WTC11 (cell line): ENCODE measurements around the gene TRIM9. TPM values are rescaled to one million over a fixed set of nuclear protein-coding genes. Genes with fewer than 3 reads are reported as not detected.

Source experiments
- ATAC-seq: fragments of 200-7000 bp; cut with Tn5 transposase; 2 replicates; pipeline ENCODE4 v1.10.0; 2021; ENCODE audit warnings: mild to moderate bottlenecking, moderate library complexity
- CTCF ChIA-PET: fragments of 300-600 bp; sonication (Branson Sonifier 250); formaldehyde crosslinking; loops from one replicate; lab custom pipeline; 2021; ENCODE audit warnings: antibody characterized with exemption; lab: Charles Lee
- POLR2A ChIA-PET: fragments of 350-600 bp; sonication (Branson Sonifier 250); formaldehyde crosslinking; loops from one replicate; lab custom pipeline; 2021; ENCODE audit warnings: antibody characterized with exemption; lab: Charles Lee
- DNase-seq: peaks from one replicate; pipeline ENCODE4 v3.0.0; 2021; ENCODE audit warnings: low spot score
- H3K27ac Mint-ChIP-seq: 2 replicates; pipeline ENCODE4 v1.8.0; 2021; ENCODE audit warnings: mixed read lengths
- H3K27me3 Mint-ChIP-seq: 2 replicates; pipeline ENCODE4 v1.8.0; 2021; ENCODE audit warnings: low read depth, mild to moderate bottlenecking, moderate library complexity, mixed read lengths
- H3K36me3 Mint-ChIP-seq: 2 replicates; pipeline ENCODE4 v1.8.0; 2021; ENCODE audit warnings: mixed read lengths
- H3K4me1 Mint-ChIP-seq: 2 replicates; pipeline ENCODE4 v1.8.0; 2022; ENCODE audit warnings: mixed read lengths
- H3K4me3 Mint-ChIP-seq: 2 replicates; pipeline ENCODE4 v1.8.0; 2021; ENCODE audit warnings: mild to moderate bottlenecking, moderate library complexity, mixed read lengths
- H3K9me3 Mint-ChIP-seq: 2 replicates; pipeline ENCODE4 v1.8.0; 2021; ENCODE audit warnings: mixed read lengths
- ATF1 ChIP-seq: sonication (generic); formaldehyde crosslinking; IDR thresholded peaks from 2 replicates; pipeline ENCODE4 v1.8.1; 2023; ENCODE audit warnings: mild to moderate bottlenecking, moderate library complexity, missing genetic modification reagents
- ERG ChIP-seq: fragments of 250-450 bp; sonication (Bioruptor Pico); IDR thresholded peaks from 2 replicates; pipeline ENCODE4 v1.8.0; 2021; ENCODE audit warnings: mild to moderate bottlenecking
- ETV6 ChIP-seq: sonication (generic); formaldehyde crosslinking; IDR thresholded peaks from 2 replicates; pipeline ENCODE4 v1.8.1; 2022; ENCODE audit warnings: mild to moderate bottlenecking, missing genetic modification reagents
- FOXK1 ChIP-seq: sonication (generic); formaldehyde crosslinking; IDR thresholded peaks from 2 replicates; pipeline ENCODE4 v1.8.0; 2022; ENCODE audit warnings: mild to moderate bottlenecking, moderate library complexity, missing genetic modification reagents
- GRHL2 ChIP-seq: fragments of 250-450 bp; sonication (Bioruptor Pico); IDR thresholded peaks from 2 replicates; pipeline ENCODE4 v1.8.0; 2022; ENCODE audit warnings: mild to moderate bottlenecking, moderate library complexity; ENCODE audit not compliant: insufficient replicate concordance, severe bottlenecking
- JAZF1 ChIP-seq: fragments of 250-450 bp; sonication (Bioruptor Pico); IDR thresholded peaks from 2 replicates; pipeline ENCODE4 v1.9.0; 2021; ENCODE audit warnings: moderate library complexity, mild to moderate bottlenecking, inconsistent platforms
- JUN ChIP-seq: sonication (generic); formaldehyde crosslinking; IDR thresholded peaks from 2 replicates; pipeline ENCODE4 v1.8.0; 2023; ENCODE audit warnings: mild to moderate bottlenecking, missing genetic modification reagents
- KAT7 ChIP-seq: sonication (generic); formaldehyde crosslinking; IDR thresholded peaks from 2 replicates; pipeline ENCODE4 v1.8.1; 2023; ENCODE audit warnings: missing genetic modification reagents, mild to moderate bottlenecking, borderline replicate concordance
- MXD4 ChIP-seq: fragments of 250-450 bp; sonication (Bioruptor Pico); IDR thresholded peaks from 2 replicates; pipeline ENCODE4 v1.8.0; 2021; ENCODE audit warnings: mild to moderate bottlenecking, moderate library complexity, borderline replicate concordance
- MYBL2 ChIP-seq: sonication (generic); formaldehyde crosslinking; IDR thresholded peaks from 2 replicates; pipeline ENCODE4 v1.8.1; 2023; ENCODE audit warnings: mild to moderate bottlenecking, moderate library complexity, missing genetic modification reagents
- PRRX2 ChIP-seq: fragments of 250-450 bp; sonication (Bioruptor Pico); IDR thresholded peaks from 2 replicates; pipeline ENCODE4 v1.8.0; 2021; ENCODE audit warnings: mild to moderate bottlenecking
- SMAD3 ChIP-seq: sonication (generic); formaldehyde crosslinking; IDR thresholded peaks from 2 replicates; pipeline ENCODE4 v1.8.0; 2022; ENCODE audit warnings: missing genetic modification reagents, mild to moderate bottlenecking, borderline replicate concordance
- ZNF138 ChIP-seq: sonication (generic); formaldehyde crosslinking; conservative IDR thresholded peaks from 2 replicates; pipeline ENCODE4 v1.8.1; 2022; ENCODE audit warnings: mild to moderate bottlenecking, moderate library complexity, missing genetic modification reagents
- ZNF219 ChIP-seq: sonication (generic); formaldehyde crosslinking; IDR thresholded peaks from 2 replicates; pipeline ENCODE4 v1.8.0; 2023; ENCODE audit warnings: missing genetic modification reagents, mild to moderate bottlenecking, borderline replicate concordance
- ZNF317 ChIP-seq: sonication (generic); formaldehyde crosslinking; IDR thresholded peaks from 2 replicates; pipeline ENCODE4 v1.8.1; 2023; ENCODE audit warnings: low read depth, mild to moderate bottlenecking, moderate library complexity, missing genetic modification reagents, borderline replicate concordance
- ZNF396 ChIP-seq: fragments of 250-450 bp; sonication (Bioruptor Pico); IDR thresholded peaks from 2 replicates; pipeline ENCODE4 v1.8.0; 2021; ENCODE audit warnings: mild to moderate bottlenecking, moderate library complexity, borderline replicate concordance
- ZSCAN18 ChIP-seq: fragments of 250-450 bp; sonication (Bioruptor Pico); IDR thresholded peaks from 2 replicates; pipeline ENCODE4 v2.1.2; 2022; ENCODE audit warnings: mild to moderate bottlenecking, moderate library complexity
- total RNA-seq: library from RNA; stranded (reverse); gene quantifications from 3 replicates; pipeline ENCODE4 v1.2.3, GENCODE V29; 2021
- TF ChIP-seq, protein P1 (sequence below): sonication (generic); formaldehyde crosslinking; IDR thresholded peaks from 2 replicates; pipeline ENCODE4 v1.8.1; 2022; ENCODE audit warnings: mild to moderate bottlenecking, missing genetic modification reagents, moderate library complexity, borderline replicate concordance
- TF ChIP-seq, protein P2 (sequence below): sonication (generic); formaldehyde crosslinking; IDR thresholded peaks from 2 replicates; pipeline ENCODE4 v1.8.1; 2023; ENCODE audit warnings: mild to moderate bottlenecking, missing genetic modification reagents, moderate library complexity
- TF ChIP-seq, protein P3 (sequence below): sonication (generic); formaldehyde crosslinking; IDR thresholded peaks from 2 replicates; pipeline ENCODE4 v1.8.1; 2023; ENCODE audit warnings: mild to moderate bottlenecking, missing genetic modification reagents
- TF ChIP-seq, protein P4 (sequence below): sonication (generic); formaldehyde crosslinking; IDR thresholded peaks from 2 replicates; pipeline ENCODE4 v1.8.1; 2023; ENCODE audit warnings: mild to moderate bottlenecking, moderate library complexity, missing genetic modification reagents
- TF ChIP-seq, protein P5 (sequence below): sonication (generic); formaldehyde crosslinking; IDR thresholded peaks from 2 replicates; pipeline ENCODE4 v1.8.1; 2023; ENCODE audit warnings: mild to moderate bottlenecking, missing genetic modification reagents, moderate library complexity

TRIM9 gene
- total RNA-seq, 1 experiment from 2014 or later: 4.0 TPM

DNA sequence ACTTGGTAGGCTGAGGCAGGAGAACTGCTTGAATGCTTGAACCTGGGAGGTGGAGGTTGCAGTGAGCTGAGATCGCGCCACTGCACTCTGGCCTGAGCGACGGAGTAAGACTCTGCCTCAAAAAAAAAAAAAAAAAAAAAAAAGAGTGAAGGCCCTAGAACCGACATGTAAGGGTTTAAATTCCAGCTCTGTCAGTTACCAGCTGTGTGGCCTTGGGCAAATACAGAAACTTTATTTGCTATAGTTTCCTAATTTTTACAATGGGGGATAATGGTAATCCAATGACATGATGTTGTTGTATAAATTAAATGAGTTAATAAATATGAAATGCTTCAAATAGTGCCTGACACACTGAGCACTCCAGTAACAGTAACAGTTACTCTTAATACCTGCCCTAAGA is 131.0 kb downstream of the TRIM9 start:
- no peaks in the 10 kb centered on the region for H3K36me3 Mint-ChIP-seq
- H3K4me3 Mint-ChIP-seq: no peak overlapping the region
- no peaks in the 10 kb centered on the region for H3K9me3 Mint-ChIP-seq
- H3K27ac Mint-ChIP-seq: no peak overlapping the region
- ChIA-PET CTCF (interaction anchor here (1.2 to 1.6 kb wide), 2 partner anchors 8 to 190 kb away, joined by 3 to 8 read pairs; no protein-coding TSS in a partner anchor), POLR2A (interaction anchor here (0.6 kb wide), 2 partner anchors 16 to 122 kb away, joined by 3 to 10 read pairs; no protein-coding TSS in a partner anchor)
- DNase-seq (no peak), ATAC-seq (no peak)
- TF ChIP-seq JUN (CRISPR knock-in tag) (no peak), PRRX2 (CRISPR knock-in tag) (no peak), ATF1 (no peak), MYBL2 (CRISPR knock-in tag) (no peak), ETV6 (CRISPR knock-in tag) (no peak), GRHL2 (no peak), ZNF138 (CRISPR knock-in tag) (no peak), ZSCAN18 (CRISPR knock-in tag) (no peak), ZNF317 (CRISPR knock-in tag) (no peak), ZNF219 (CRISPR knock-in tag) (no peak), JAZF1 (CRISPR knock-in tag) (no peak), ERG (CRISPR knock-in tag) (no peak)
- TF ChIP-seq, protein P1, sequence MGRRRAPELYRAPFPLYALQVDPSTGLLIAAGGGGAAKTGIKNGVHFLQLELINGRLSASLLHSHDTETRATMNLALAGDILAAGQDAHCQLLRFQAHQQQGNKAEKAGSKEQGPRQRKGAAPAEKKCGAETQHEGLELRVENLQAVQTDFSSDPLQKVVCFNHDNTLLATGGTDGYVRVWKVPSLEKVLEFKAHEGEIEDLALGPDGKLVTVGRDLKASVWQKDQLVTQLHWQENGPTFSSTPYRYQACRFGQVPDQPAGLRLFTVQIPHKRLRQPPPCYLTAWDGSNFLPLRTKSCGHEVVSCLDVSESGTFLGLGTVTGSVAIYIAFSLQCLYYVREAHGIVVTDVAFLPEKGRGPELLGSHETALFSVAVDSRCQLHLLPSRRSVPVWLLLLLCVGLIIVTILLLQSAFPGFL: no peak
- TF ChIP-seq, protein P2, sequence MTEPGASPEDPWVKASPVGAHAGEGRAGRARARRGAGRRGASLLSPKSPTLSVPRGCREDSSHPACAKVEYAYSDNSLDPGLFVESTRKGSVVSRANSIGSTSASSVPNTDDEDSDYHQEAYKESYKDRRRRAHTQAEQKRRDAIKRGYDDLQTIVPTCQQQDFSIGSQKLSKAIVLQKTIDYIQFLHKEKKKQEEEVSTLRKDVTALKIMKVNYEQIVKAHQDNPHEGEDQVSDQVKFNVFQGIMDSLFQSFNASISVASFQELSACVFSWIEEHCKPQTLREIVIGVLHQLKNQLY: no peak
- TF ChIP-seq, protein P3, sequence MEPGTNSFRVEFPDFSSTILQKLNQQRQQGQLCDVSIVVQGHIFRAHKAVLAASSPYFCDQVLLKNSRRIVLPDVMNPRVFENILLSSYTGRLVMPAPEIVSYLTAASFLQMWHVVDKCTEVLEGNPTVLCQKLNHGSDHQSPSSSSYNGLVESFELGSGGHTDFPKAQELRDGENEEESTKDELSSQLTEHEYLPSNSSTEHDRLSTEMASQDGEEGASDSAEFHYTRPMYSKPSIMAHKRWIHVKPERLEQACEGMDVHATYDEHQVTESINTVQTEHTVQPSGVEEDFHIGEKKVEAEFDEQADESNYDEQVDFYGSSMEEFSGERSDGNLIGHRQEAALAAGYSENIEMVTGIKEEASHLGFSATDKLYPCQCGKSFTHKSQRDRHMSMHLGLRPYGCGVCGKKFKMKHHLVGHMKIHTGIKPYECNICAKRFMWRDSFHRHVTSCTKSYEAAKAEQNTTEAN: no peak
- H3K27me3 Mint-ChIP-seq: no peaks in the 10 kb centered on the region
- H3K4me1 Mint-ChIP-seq: no peaks in the 10 kb centered on the region

- ChIA-PET CTCF (interaction anchor here (1.4 kb wide), 1 partner anchor 814 kb away, joined by 3 read pairs; no protein-coding TSS in a partner anchor), POLR2A (no interaction called here)
- no peaks in the 10 kb centered on the region for H3K27me3 Mint-ChIP-seq
- H3K36me3 Mint-ChIP-seq: no peaks in the 10 kb centered on the region
- no peak overlapping the region for H3K27ac Mint-ChIP-seq
- no peak for ATAC-seq
- no peaks in the 10 kb centered on the region for H3K9me3 Mint-ChIP-seq
- no peaks in the 10 kb centered on the region for H3K4me1 Mint-ChIP-seq
- no peak overlapping the region for H3K4me3 Mint-ChIP-seq
- DNase-seq: no peak
- TF ChIP-seq FOXK1 (no peak), SMAD3 (CRISPR knock-in tag) (no peak), ZNF396 (CRISPR knock-in tag) (no peak), ERG (CRISPR knock-in tag) (no peak), MXD4 (no peak), KAT7 (CRISPR knock-in tag) (no peak)
- TF ChIP-seq, protein P4, sequence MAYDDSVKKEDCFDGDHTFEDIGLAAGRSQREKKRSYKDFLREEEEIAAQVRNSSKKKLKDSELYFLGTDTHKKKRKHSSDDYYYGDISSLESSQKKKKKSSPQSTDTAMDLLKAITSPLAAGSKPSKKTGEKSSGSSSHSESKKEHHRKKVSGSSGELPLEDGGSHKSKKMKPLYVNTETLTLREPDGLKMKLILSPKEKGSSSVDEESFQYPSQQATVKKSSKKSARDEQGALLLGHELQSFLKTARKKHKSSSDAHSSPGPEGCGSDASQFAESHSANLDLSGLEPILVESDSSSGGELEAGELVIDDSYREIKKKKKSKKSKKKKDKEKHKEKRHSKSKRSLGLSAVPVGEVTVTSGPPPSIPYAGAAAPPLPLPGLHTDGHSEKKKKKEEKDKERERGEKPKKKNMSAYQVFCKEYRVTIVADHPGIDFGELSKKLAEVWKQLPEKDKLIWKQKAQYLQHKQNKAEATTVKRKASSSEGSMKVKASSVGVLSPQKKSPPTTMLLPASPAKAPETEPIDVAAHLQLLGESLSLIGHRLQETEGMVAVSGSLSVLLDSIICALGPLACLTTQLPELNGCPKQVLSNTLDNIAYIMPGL (CRISPR knock-in tag): no peak
- TF ChIP-seq, protein P5, sequence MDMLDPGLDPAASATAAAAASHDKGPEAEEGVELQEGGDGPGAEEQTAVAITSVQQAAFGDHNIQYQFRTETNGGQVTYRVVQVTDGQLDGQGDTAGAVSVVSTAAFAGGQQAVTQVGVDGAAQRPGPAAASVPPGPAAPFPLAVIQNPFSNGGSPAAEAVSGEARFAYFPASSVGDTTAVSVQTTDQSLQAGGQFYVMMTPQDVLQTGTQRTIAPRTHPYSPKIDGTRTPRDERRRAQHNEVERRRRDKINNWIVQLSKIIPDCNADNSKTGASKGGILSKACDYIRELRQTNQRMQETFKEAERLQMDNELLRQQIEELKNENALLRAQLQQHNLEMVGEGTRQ: no peak
- TF ChIP-seq, protein P2: no peak
These were observed 133.2 kb downstream of the TRIM9 start for GRCh38 chr14:50961605-50962221.
